ENCODE measurements around the gene MIPEP. TPM values are rescaled to one million over a fixed set of nuclear protein-coding genes. Genes with fewer than 3 reads are reported as not detected.

The MIPEP gene
- total and polyA plus RNA-seq, 9 of the 15 experiments (the other 6 are each of a cell fraction or from before 2014, with no cell fraction given): 1.7 to 19.3 (median 13.1) TPM

GRCh38 chr13:23707674-23708073 lies 181.5 kb downstream of the MIPEP start:
- H3K79me2 ChIP-seq (ENCODE audit: control insufficient read depth, insufficient read depth, low read length): no peaks in the 10 kb centered on the region
- H3K9me3 ChIP-seq (replicated peaks; ENCODE audit: control insufficient read depth, insufficient read depth, low read depth, low read length): no peaks in the 10 kb centered on the region
- DNase-seq (ENCODE audit: extremely low read depth in 1 of 4, low spot score in 3 of 4): peak in 1 of 4 experiments; percentile 10
- intact Hi-C loops (cut with micrococcal nuclease) (no loop called here), in situ Hi-C loops (cut with MboI) (no loop called here)
- WGBS (ENCODE audit: insufficient coverage, low coverage, missing lambda C conversion rate): 4% methylated on average over 3 of the region's 3 CpGs
- H3K4me1 ChIP-seq (replicated peaks in 1 of 2; ENCODE audit: control insufficient read depth in 2 of 2, insufficient read depth in 2 of 2, low read length in 2 of 2): no peaks in the 10 kb centered on the region
- CTCF ChIA-PET (ENCODE audit: low intra/inter-chr PET ratio): no interaction called here
- TF ChIP-seq CTCF (IDR thresholded peaks at IDR 0.05 in 2 of 3, conservative IDR thresholded peaks at IDR 0.05 in 1 of 3; ENCODE audit: insufficient read depth in 2 of 3, low read depth in 1 of 3, low read length in 3 of 3) (peak in 1 of 3 experiments; percentile 27; a peak in 2 of 6 replicates), DDX20 (tag; IDR thresholded peaks at IDR 0.05; ENCODE audit: low read depth) (no peak), RAD21 (CRISPR knock-in tag; conservative IDR thresholded peaks at IDR 0.05 in 1 of 2, IDR thresholded peaks at IDR 0.05 in 1 of 2) (0 out of 4 replicates have a peak, but pooled peaks of 1 of the 2 experiments have one; percentile 14), RBM25 (IDR thresholded peaks at IDR 0.05; ENCODE audit: low read depth, low read length, severe bottlenecking) (peak; percentile 23)
- FAIRE-seq: no peak
- no peak overlapping the region for H3K9ac ChIP-seq (ENCODE audit: insufficient read depth in 1 of 2, low read depth in 2 of 2, low read length in 2 of 2)
- H4K20me1 ChIP-seq (replicated peaks; ENCODE audit: control insufficient read depth, insufficient read depth, low read length): no peaks in the 10 kb centered on the region
- peaks cover 0 to 22% of the 10 kb centered on the region in 2 experiments; a peak in 4 of 5 replicates for H3K27me3 ChIP-seq (ENCODE audit: control insufficient read depth in 2 of 2, insufficient read depth in 2 of 2, low read length in 2 of 2)
- no peak for ATAC-seq
- H3K4me2 ChIP-seq (ENCODE audit: insufficient read depth, low read length): no peak overlapping the region
- POLR2A ChIA-PET: interaction anchor here (0.7 kb wide), 1 partner anchor 175 kb away, joined by 3 read pairs; no protein-coding TSS in a partner anchor
- H3K36me3 ChIP-seq (ENCODE audit: control insufficient read depth, insufficient read depth, low read length): no peaks in the 10 kb centered on the region
- H3K4me3 ChIP-seq: no peak overlapping the region
- H2AFZ ChIP-seq (ENCODE audit: low read depth, low read length): no peak overlapping the region
- H3K9me1 ChIP-seq (ENCODE audit: control insufficient read depth, insufficient read depth, low read length): no peaks in the 10 kb centered on the region
- H3K27ac ChIP-seq (ENCODE audit: extremely low read depth, low read depth, low read length): no peak overlapping the region
- no TSS peak for BruUV-seq (replicated peaks)

Measured in K562 (cell line).